Stimulated activated CD8-positive, alpha-beta memory T cell treated with anti-CD3 and anti-CD28 coated beads, Interleukin-12 subunit alpha, Interleukin-12 subunit beta, amount 100 ng/mL, for 4 hours (primary cell): ENCODE results near the gene SLC25A25.

Source experiments
- DNase-seq: peaks from one replicate; pipeline ENCODE4 v3.0.0-alpha.2; 2020; ENCODE audit warnings: low read depth

Gene SLC25A25

GRCh38 chr9:128145536-128145935 lies 77.5 kb downstream of the SLC25A25 start:
- DNase-seq: no peak

DNA sequence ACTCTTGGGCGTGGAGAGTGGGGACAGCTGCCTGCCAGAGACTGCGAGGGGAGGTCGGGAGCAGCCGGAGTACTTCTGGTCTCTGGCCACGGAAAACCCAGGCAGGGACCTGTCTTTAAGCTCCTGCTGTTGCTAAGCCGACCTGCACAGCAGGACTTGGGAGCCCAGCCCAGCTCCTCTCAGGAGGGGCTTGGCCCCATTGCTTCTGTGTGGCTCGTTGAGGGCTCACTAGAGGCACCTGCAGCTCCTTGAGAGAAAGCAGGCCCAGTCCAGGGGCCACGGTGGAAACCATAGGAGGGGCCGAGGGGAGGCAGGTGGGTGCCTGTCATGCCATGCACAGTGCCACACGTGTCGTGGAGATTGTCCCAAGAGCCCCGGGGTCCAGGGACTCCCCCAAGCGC lies 77.9 kb downstream of the SLC25A25 start:
- DNase-seq: no peak

DNA sequence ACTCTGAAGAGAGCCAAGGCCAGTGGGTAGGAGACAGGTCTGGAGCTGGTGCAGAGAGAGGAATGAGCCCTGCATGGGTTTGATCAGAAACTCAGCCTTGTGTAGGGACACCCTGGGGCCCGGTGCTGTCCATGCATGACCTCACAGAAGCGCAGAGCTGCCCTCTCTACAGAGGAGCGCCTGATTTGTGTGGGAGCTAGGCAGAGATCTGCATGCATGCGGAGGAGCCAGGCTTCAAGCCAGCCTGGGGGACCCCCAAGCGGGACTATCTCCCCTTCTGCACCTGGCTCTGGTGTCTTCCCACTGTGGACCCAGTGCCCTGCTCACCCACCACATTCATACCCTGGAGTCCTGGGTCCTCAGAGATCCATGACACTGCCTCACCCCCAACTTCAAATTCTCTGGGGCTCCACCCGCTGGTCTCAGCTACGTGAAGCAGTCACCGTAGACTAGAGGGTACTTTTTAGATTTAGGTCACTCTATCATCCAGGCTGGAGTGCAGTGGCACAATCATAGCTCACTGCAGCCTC lies 78.6 kb downstream of the SLC25A25 start:
- no peak for DNase-seq

GRCh38 chr9:128148509-128149000 lies 80.5 kb downstream of the SLC25A25 start:
- no peak for DNase-seq

GRCh38 chr9:128149001-128149701 lies 81.1 kb downstream of the SLC25A25 start, which contains the start of gene LCN2:
Gene LCN2 (plus strand): TSS chr9:128149453. CDS start chr9:128149526, 73 bp downstream.
- no peak for DNase-seq

- no peak for DNase-seq
Observed at GRCh38 chr9:128149951-128150593, 82.0 kb downstream of the SLC25A25 start.

DNA sequence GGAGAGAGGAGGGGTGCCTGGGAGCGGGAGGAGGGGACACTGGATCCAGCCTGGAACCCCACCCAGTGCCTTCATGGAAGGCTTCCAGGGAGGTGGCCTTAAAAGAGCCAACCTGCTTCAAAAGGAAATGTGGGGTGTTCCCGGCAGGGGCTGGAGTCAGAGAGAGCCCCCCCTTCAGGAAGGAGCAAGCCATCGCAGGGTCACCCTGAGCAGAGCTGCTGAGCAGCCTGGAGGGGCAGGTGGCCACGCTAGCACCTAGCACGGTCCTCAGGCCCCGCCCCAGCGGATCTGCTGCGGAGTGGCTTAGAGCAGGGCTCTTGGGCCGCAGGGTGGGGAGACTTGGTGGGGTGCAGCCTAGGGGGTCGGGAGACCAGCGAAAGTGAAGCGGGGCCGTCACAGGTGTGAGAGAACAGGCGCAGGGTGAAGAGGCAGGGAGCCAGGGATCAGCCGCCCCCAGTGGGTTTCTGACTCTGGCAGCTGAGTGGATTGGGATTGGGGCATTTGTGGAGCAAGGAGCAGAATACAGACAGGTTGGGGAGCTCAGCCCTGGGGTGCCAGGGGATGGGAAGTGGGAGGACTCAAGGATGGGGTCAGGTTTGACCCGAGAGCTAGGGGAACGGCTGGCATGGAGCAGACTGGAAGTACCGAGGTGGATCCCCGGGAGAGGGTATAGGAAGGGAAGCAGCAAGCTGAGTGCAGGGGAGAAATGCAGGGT lies 82.7 kb downstream of the SLC25A25 start:
- no peak for DNase-seq

DNA sequence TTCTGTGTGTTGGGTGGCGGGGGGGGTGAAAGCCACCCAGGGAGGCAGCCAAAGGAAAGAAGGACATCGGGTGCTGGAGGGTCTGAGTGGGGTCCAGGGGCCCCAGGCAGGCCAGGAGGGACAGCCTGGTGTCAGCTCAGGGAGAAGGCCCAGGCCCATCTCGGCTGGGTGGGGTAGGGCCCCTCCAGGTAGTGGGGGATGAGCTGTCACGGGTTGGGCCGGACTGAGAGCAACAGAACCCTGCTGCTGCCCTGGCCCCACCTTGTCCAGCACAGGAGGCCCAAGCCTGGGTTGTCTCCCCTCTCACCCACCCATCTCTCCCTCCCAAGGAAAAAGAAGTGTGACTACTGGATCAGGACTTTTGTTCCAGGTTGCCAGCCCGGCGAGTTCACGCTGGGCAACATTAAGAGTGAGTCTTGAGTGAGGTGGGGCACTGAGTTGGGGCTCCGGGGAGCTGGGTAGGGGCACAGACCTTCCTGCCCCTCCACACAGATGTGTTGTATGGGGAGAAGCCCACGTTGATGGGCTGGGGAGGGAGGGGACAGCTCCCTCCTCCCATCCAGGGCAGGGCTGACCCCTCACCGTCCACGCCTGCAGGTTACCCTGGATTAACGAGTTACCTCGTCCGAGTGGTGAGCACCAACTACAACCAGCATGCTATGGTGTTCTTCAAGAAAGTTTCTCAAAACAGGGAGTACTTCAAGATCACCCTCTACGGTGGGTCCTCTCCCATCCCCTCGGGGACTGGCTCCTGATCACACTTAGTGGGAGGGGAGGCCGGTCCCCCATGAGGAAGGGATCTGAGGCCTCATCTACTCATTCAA lies 83.5 kb downstream of the SLC25A25 start:
- no peak for DNase-seq

GRCh38 chr9:128152133-128153059 lies 84.4 kb downstream of the SLC25A25 start:
- DNase-seq: no peak

- no peak for DNase-seq
Observed at GRCh38 chr9:128153060-128153946, 85.3 kb downstream of the SLC25A25 start.

- DNase-seq: no peak
Observed at GRCh38 chr9:128153947-128154695, 86.1 kb downstream of the SLC25A25 start.

- DNase-seq: no peak
Observed at GRCh38 chr9:128155736-128156500, 87.9 kb downstream of the SLC25A25 start.
